Endothelial cell of umbilical vein (primary cell): Measurements from ENCODE around the gene NEDD4L. TPM values are rescaled to one million over a fixed set of nuclear protein-coding genes. Genes with fewer than 3 reads are reported as not detected.

ENCODE experiments used
- BruUV-seq: library from RNA; stranded (reverse); fragments of 400-500 nt; replicated peaks from 2 replicates; lab custom pipeline; 2021; lab: Mats Ljungman, UMichigan
- CTCF ChIA-PET: fragments of 300-600, 350-600 bp; sonication (Branson Sonifier 250); formaldehyde crosslinking; loops from one replicate; lab custom pipeline; 2021; ENCODE audit warnings: antibody characterized with exemption, inconsistent platforms; lab: Charles Lee
- POLR2A ChIA-PET: fragments of 300-600, 350-600 bp; sonication (Branson Sonifier 250); formaldehyde crosslinking; loops from one replicate; lab custom pipeline; 2021; ENCODE audit warnings: antibody characterized with exemption, inconsistent platforms; lab: Charles Lee
- DNase-seq: peaks from one replicate; pipeline ENCODE4 v3.0.0-alpha.2; 2011; ENCODE audit warnings: low read depth, low spot score
- FAIRE-seq: peaks from 2 replicates; lab custom pipeline; 2011; peaks lifted over from hg19 to GRCh38; lab: Jason Lieb, UNC
- H2AFZ ChIP-seq: 2 replicates; pipeline ENCODE4 v1.6.0; 2012; ENCODE audit warnings: low read depth, low read length, control low read depth, inconsistent platforms
- H3K27ac ChIP-seq: 2 replicates; pipeline ENCODE4 v1.5.1; 2011; ENCODE audit warnings: low read depth, mild to moderate bottlenecking, control low read depth, low read length, moderate library complexity; ENCODE audit not compliant: insufficient read depth
- H3K27me3 ChIP-seq, 2 experiments: 2 replicates each; pipeline versions ENCODE4 v1.6.0 to v1.6.1; 2011; ENCODE audit warnings: low read length in 2 of 2, mixed read lengths in 1 of 2; ENCODE audit not compliant: control insufficient read depth in 2 of 2, insufficient read depth in 2 of 2
- H3K36me3 ChIP-seq, 2 experiments: 2 replicates in 1 of 2; 3 replicates in 1 of 2; pipeline ENCODE4 v1.5.1; 2011; ENCODE audit warnings: low read length in 2 of 2, mild to moderate bottlenecking in 1 of 2, moderate library complexity in 1 of 2; ENCODE audit not compliant: control insufficient read depth in 2 of 2, insufficient read depth in 2 of 2; ENCODE audit errors: extremely low read depth in 1 of 2
- H3K4me1 ChIP-seq: 3 replicates; pipeline ENCODE4 v1.5.1; 2011; ENCODE audit warnings: mild to moderate bottlenecking, low read length; ENCODE audit not compliant: control insufficient read depth, insufficient read depth; ENCODE audit errors: extremely low read depth
- H3K4me2 ChIP-seq: 2 replicates; pipeline ENCODE4 v1.6.1; 2011; ENCODE audit warnings: low read length, control low read depth, mixed read lengths; ENCODE audit not compliant: insufficient read depth
- H3K4me3 ChIP-seq, 3 experiments: fragments of 200-600 bp in 1 of 3; sonication (generic), shearing (Covaris generic) in 1 of 3; replicated peaks in 1 of 3; 2 replicates each; pipeline ENCODE4 v1.5.1; 2011 to 2016; ENCODE audit warnings: control low read depth in 3 of 3, low read length in 3 of 3, mild to moderate bottlenecking in 2 of 3, inconsistent platforms in 1 of 3, low read depth in 1 of 3, moderate library complexity in 1 of 3; ENCODE audit not compliant: insufficient read depth in 1 of 3
- H3K79me2 ChIP-seq: 2 replicates; pipeline ENCODE4 v1.6.0; 2012; ENCODE audit warnings: low read length, inconsistent platforms; ENCODE audit not compliant: control insufficient read depth, insufficient read depth
- H3K9ac ChIP-seq: replicated peaks from 2 replicates; pipeline ENCODE3; 2011; ENCODE audit warnings: low read length, control low read depth; ENCODE audit not compliant: insufficient read depth; ENCODE audit errors: extremely low read depth
- H3K9me1 ChIP-seq: replicated peaks from 3 replicates; pipeline ENCODE4 v1.6.0; 2011; ENCODE audit warnings: mild to moderate bottlenecking, low read length; ENCODE audit not compliant: control insufficient read depth, insufficient read depth; ENCODE audit errors: extremely low read depth
- H3K9me3 ChIP-seq: replicated peaks from 2 replicates; pipeline ENCODE4 v1.5.1; 2012; ENCODE audit warnings: low read length, inconsistent platforms; ENCODE audit not compliant: control insufficient read depth, insufficient read depth
- H4K20me1 ChIP-seq: replicated peaks from 2 replicates; pipeline ENCODE3; 2011; ENCODE audit warnings: mild to moderate bottlenecking, low read length; ENCODE audit not compliant: control insufficient read depth, insufficient read depth; ENCODE audit errors: extremely low read depth
- EZH2 ChIP-seq: IDR thresholded peaks from 2 replicates; pipeline ENCODE4 v1.6.1; 2012; ENCODE audit warnings: borderline replicate concordance, low read depth, mild to moderate bottlenecking, moderate library complexity, low read length, inconsistent platforms; ENCODE audit not compliant: severe bottlenecking
- FOS ChIP-seq: IDR thresholded peaks from 2 replicates; pipeline ENCODE4 v1.6.1; 2011; ENCODE audit warnings: mild to moderate bottlenecking, low read length, moderate library complexity, borderline replicate concordance; ENCODE audit not compliant: insufficient read depth
- GATA2 ChIP-seq: IDR thresholded peaks from 2 replicates; pipeline ENCODE4 v1.7.0; 2011; ENCODE audit warnings: low read depth, mild to moderate bottlenecking, moderate library complexity, mixed read lengths, low read length; ENCODE audit not compliant: insufficient read length, insufficient read depth
- JUN ChIP-seq: IDR thresholded peaks from 2 replicates; pipeline ENCODE4 v1.6.1; 2011; ENCODE audit warnings: borderline replicate concordance, low read depth; ENCODE audit not compliant: insufficient read length, insufficient read depth
- MAX ChIP-seq: IDR thresholded peaks from 2 replicates; pipeline ENCODE4 v1.6.1; 2011; ENCODE audit not compliant: insufficient read depth, insufficient read length
- MYC ChIP-seq: IDR thresholded peaks from one replicate; pipeline ENCODE4 v1.6.1; 2011; ENCODE audit warnings: mild to moderate bottlenecking, low read depth, low read length
- POLR2A ChIP-seq: IDR thresholded peaks from 2 replicates; pipeline ENCODE4 v1.6.1; 2012; ENCODE audit warnings: low read depth, mild to moderate bottlenecking, control low read depth, low read length
- POLR2AphosphoS5 ChIP-seq: IDR thresholded peaks from 2 replicates; pipeline ENCODE4 v1.6.1; 2012; ENCODE audit warnings: low read depth, mild to moderate bottlenecking, control low read depth, low read length, moderate library complexity; ENCODE audit not compliant: insufficient read depth
- dilution Hi-C: fragments of 300-500 bp; cut with MboI; formaldehyde crosslinking; loops from one replicate; pipeline ENCODE4 v1.15.0; 2019; ENCODE audit warnings: low sequenced_read_pairs; ENCODE audit not compliant: extremely low pct_ligation_motif_present
- intact Hi-C: fragments of 100-400 bp; cut with micrococcal nuclease; formaldehyde crosslinking; loops from one replicate; pipeline ENCODE4 v1.10.0; 2022
- polyA plus RNA-seq, 4 experiments: library from polyadenylated mRNA; depleted of rRNA in 3 of 4; stranded (reverse) in 3 of 4; unstranded in 1 of 4; fragments of >200 nt; gene quantifications; 2 replicates each; pipeline versions ENCODE4 v1.2.1 to v1.2.3, GENCODE V29; 2011 to 2012; ENCODE audit warnings: missing spikeins in 1 of 4
- total RNA-seq: library from RNA; stranded (reverse); gene quantifications from 2 replicates; pipeline ENCODE4 v1.2.3, GENCODE V29; 2021
- TF ChIP-seq, protein P1 (sequence below), 2 donors: IDR thresholded peaks; 1 replicate in 1 of 2; 2 replicates in 1 of 2; pipeline ENCODE4 v1.5.1; 2011; ENCODE audit warnings: low read length in 2 of 2, mild to moderate bottlenecking in 2 of 2, moderate library complexity in 2 of 2, control low read depth in 1 of 2, inconsistent platforms in 1 of 2, low read depth in 1 of 2; ENCODE audit not compliant: insufficient read depth in 1 of 2; ENCODE audit errors: extremely low read depth in 1 of 2

The NEDD4L gene
- total and polyA plus RNA-seq, 2 donors (not counting 3 experiments of a cell fraction or from before 2014, with no cell fraction given): 20.5 to 78.9 TPM

- CTCF ChIA-PET: interaction anchor here (1.1 to 3.5 kb wide), 7 partner anchors 8 to 130 kb away, joined by 3 to 16 read pairs (median 6); no protein-coding TSS in a partner anchor
- BruUV-seq: no TSS peak
- H3K9me3 ChIP-seq: no peaks in the 10 kb centered on the region
- TF ChIP-seq POLR2AphosphoS5 (no peak), GATA2 (no peak)
- POLR2A ChIA-PET: no interaction called here
- H3K27me3 ChIP-seq: no peaks in the 10 kb centered on the region
- dilution Hi-C loops (no loop called here), intact Hi-C loops (no loop called here)
- no peaks in the 10 kb centered on the region for H3K36me3 ChIP-seq
- H3K4me2 ChIP-seq: no peak overlapping the region
- no peak overlapping the region for H3K9ac ChIP-seq
- H3K4me1 ChIP-seq: peaks cover 32% of the 10 kb centered on the region
- DNase-seq (no peak), FAIRE-seq (no peak)
- no peak overlapping the region for H2AFZ ChIP-seq
- no peaks in the 10 kb centered on the region for H4K20me1 ChIP-seq
- no peaks in the 10 kb centered on the region for H3K9me1 ChIP-seq
- H3K79me2 ChIP-seq: no peaks in the 10 kb centered on the region
- no peak overlapping the region for H3K4me3 ChIP-seq
- H3K27ac ChIP-seq: no peak overlapping the region
Observed at GRCh38 chr18:58191626-58192025, 147.6 kb downstream of the NEDD4L start.

DNA sequence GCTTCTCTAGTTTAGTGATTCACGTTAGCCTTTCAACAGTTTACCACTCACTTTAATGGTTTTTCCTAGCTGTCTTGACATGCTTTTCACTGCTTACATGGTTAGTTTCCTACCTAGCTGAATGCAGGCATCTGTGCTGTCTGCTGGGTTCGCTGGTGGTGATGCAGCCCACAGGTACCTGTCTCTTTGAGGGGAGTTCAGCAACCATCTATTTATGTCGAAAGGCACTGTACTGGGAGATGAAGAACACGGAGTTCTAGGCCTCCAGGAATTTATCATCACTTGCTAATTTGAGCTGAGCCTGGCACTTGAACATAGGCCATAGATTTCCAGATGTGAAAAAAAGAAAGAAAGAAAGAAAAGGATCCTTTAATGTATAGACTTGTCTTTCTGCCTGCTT, 148.5 kb downstream of the NEDD4L start:
- CTCF ChIA-PET: interaction anchor here (1.8 to 3.5 kb wide), 5 partner anchors 9 to 129 kb away, joined by 6 to 16 read pairs (median 8); no protein-coding TSS in a partner anchor
- Histone ChIP-seq H3K4me1 (peaks cover 31% of the 10 kb centered on the region), H3K27ac (no peak overlapping the region), H3K27me3 (no peaks in the 10 kb centered on the region), H3K4me2 (no peak overlapping the region), H3K79me2 (no peaks in the 10 kb centered on the region), H3K9me3 (no peaks in the 10 kb centered on the region), H3K9me1 (no peaks in the 10 kb centered on the region), H2AFZ (no peak overlapping the region), H3K4me3 (no peak overlapping the region), H3K9ac (no peak overlapping the region), H4K20me1 (no peaks in the 10 kb centered on the region), H3K36me3 (no peaks in the 10 kb centered on the region)
- no TSS peak for BruUV-seq
- POLR2A ChIA-PET: no interaction called here
- no peak for FAIRE-seq
- TF ChIP-seq JUN (no peak), MYC (no peak), EZH2 (no peak), POLR2A (no peak), POLR2AphosphoS5 (no peak), MAX (no peak), FOS (no peak), GATA2 (no peak)
- TF ChIP-seq, protein P1, sequence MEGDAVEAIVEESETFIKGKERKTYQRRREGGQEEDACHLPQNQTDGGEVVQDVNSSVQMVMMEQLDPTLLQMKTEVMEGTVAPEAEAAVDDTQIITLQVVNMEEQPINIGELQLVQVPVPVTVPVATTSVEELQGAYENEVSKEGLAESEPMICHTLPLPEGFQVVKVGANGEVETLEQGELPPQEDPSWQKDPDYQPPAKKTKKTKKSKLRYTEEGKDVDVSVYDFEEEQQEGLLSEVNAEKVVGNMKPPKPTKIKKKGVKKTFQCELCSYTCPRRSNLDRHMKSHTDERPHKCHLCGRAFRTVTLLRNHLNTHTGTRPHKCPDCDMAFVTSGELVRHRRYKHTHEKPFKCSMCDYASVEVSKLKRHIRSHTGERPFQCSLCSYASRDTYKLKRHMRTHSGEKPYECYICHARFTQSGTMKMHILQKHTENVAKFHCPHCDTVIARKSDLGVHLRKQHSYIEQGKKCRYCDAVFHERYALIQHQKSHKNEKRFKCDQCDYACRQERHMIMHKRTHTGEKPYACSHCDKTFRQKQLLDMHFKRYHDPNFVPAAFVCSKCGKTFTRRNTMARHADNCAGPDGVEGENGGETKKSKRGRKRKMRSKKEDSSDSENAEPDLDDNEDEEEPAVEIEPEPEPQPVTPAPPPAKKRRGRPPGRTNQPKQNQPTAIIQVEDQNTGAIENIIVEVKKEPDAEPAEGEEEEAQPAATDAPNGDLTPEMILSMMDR (IDR thresholded peaks at IDR 0.05; ENCODE audit: extremely low read depth in 1 of 2, insufficient read depth in 1 of 2, low read depth in 1 of 2, low read length in 2 of 2): no peak
- DNase-seq: no peak
- dilution Hi-C loops: no loop called here
- intact Hi-C loops: no loop called here
